Neural cell (in vitro differentiated cells): ENCODE results near the gene MEF2A. TPM values are rescaled to one million over a fixed set of nuclear protein-coding genes. Genes with fewer than 3 reads are reported as not detected.

Experiments used
- H2AFZ ChIP-seq: fragments of 200-600, 300-800 bp; sonication (generic), shearing (Covaris generic); 2 replicates; pipeline ENCODE4 v1.6.0; 2014; ENCODE audit warnings: low read depth, mild to moderate bottlenecking, antibody characterized with exemption, low read length, moderate library complexity
- H3F3A ChIP-seq: fragments of 200-600 bp; shearing (Covaris generic); 2 replicates; pipeline ENCODE4 v1.6.1; 2016; ENCODE audit warnings: mild to moderate bottlenecking, moderate library complexity, mixed read lengths, antibody characterized with exemption, low read length; ENCODE audit not compliant: insufficient read depth, poor library complexity, severe bottlenecking
- H3K27ac ChIP-seq: fragments of 200-600, 300-800 bp; sonication (generic), shearing (Covaris generic); 2 replicates; pipeline ENCODE4 v1.5.1; 2014; ENCODE audit warnings: mild to moderate bottlenecking, low read length, moderate library complexity
- H3K27me3 ChIP-seq: fragments of 300-800, 200-600 bp; sonication (generic), shearing (Covaris generic); 2 replicates; pipeline ENCODE4 v1.6.0; 2014; ENCODE audit warnings: mild to moderate bottlenecking, low read depth, low read length, moderate library complexity; ENCODE audit not compliant: insufficient read depth
- H3K36me3 ChIP-seq: fragments of 300-800, 200-600 bp; sonication (generic), shearing (Covaris generic); 2 replicates; pipeline ENCODE4 v1.5.1; 2014; ENCODE audit warnings: mild to moderate bottlenecking, antibody characterized with exemption, low read length, moderate library complexity; ENCODE audit not compliant: insufficient read depth
- H3K4me2 ChIP-seq: fragments of 300-800, 200-600 bp; sonication (generic), shearing (Covaris generic); 2 replicates; pipeline ENCODE4 v1.6.0; 2014; ENCODE audit warnings: mild to moderate bottlenecking, low read length
- H3K4me3 ChIP-seq: fragments of 300-800, 200-600 bp; sonication (generic), shearing (Covaris generic); 2 replicates; pipeline ENCODE4 v1.5.1; 2014; ENCODE audit warnings: mild to moderate bottlenecking, low read length, moderate library complexity
- H3K79me2 ChIP-seq: fragments of 200-600 bp; shearing (Covaris generic); replicated peaks from 2 replicates; pipeline ENCODE4 v1.6.0; 2014; ENCODE audit warnings: mild to moderate bottlenecking, low read length, moderate library complexity; ENCODE audit not compliant: insufficient read depth
- H3K9ac ChIP-seq: fragments of 300-800, 200-600 bp; sonication (generic), shearing (Covaris generic); 2 replicates; pipeline ENCODE4 v1.6.1; 2016; ENCODE audit warnings: mild to moderate bottlenecking, low read length, mixed read lengths
- H3K9me2 ChIP-seq: fragments of 200-600 bp; shearing (Covaris generic); 2 replicates; pipeline ENCODE4 v1.6.1; 2016; ENCODE audit warnings: mild to moderate bottlenecking, low read length, mixed read lengths; ENCODE audit not compliant: insufficient read depth
- H3K9me3 ChIP-seq: fragments of 200-600, 300-800 bp; sonication (generic), shearing (Covaris generic); 2 replicates; pipeline ENCODE4 v1.6.1; 2016; ENCODE audit warnings: mild to moderate bottlenecking, mixed run types, low read length, moderate library complexity, mixed read lengths
- H4K20me1 ChIP-seq: fragments of 200-600 bp; shearing (Covaris generic); 2 replicates; pipeline ENCODE4 v1.6.1; 2016; ENCODE audit warnings: mild to moderate bottlenecking, mixed run types; ENCODE audit not compliant: insufficient read depth
- MXI1 ChIP-seq: fragments of 450-650 bp; conservative IDR thresholded peaks from 2 replicates; pipeline ENCODE4 v1.6.1; 2014; ENCODE audit warnings: antibody characterized with exemption, mild to moderate bottlenecking; ENCODE audit not compliant: poor library complexity, severe bottlenecking
- POLR2AphosphoS5 ChIP-seq: IDR thresholded peaks from 2 replicates; pipeline ENCODE4 v1.6.1; 2012
- RAD21 ChIP-seq: fragments of 450-650 bp; conservative IDR thresholded peaks from 2 replicates; pipeline ENCODE4 v1.6.1; 2014; ENCODE audit warnings: antibody characterized with exemption, mild to moderate bottlenecking, moderate library complexity
- REST ChIP-seq: IDR thresholded peaks from 2 replicates; pipeline ENCODE4 v1.6.1; 2012; ENCODE audit warnings: borderline replicate concordance
- TAF1 ChIP-seq: IDR thresholded peaks from 2 replicates; pipeline ENCODE4 v1.6.1; 2012; ENCODE audit warnings: low read depth
- polyA plus RNA-seq: library from polyadenylated mRNA; depleted of rRNA; stranded (reverse); fragments of >200 nt; gene quantifications from 2 replicates; pipeline ENCODE4 v1.2.3, GENCODE V29; 2014

MEF2A gene
- polyA plus RNA-seq, 1 donor from 2014 or later: 32.2 TPM

GRCh38 chr15:99634576-99634975, 68.8 kb downstream of the MEF2A start:
- Histone ChIP-seq H3K4me3 (no peak overlapping the region), H3K27me3 (no peaks in the 10 kb centered on the region), H3K27ac (no peak overlapping the region), H3K9ac (no peak overlapping the region), H3K36me3 (peaks cover 5% of the 10 kb centered on the region), H4K20me1 (no peaks in the 10 kb centered on the region), H3K79me2 (peaks cover 5% of the 10 kb centered on the region), H3F3A (no peaks in the 10 kb centered on the region), H3K4me2 (no peak overlapping the region), H2AFZ (no peak overlapping the region), H3K9me3 (peaks cover 3% of the 10 kb centered on the region), H3K9me2 (no peaks in the 10 kb centered on the region)
- no peak for TF ChIP-seq REST

GRCh38 chr15:99635145-99635544, 69.4 kb downstream of the MEF2A start:
- H3K4me2 ChIP-seq: no peak overlapping the region
- H3F3A ChIP-seq: no peaks in the 10 kb centered on the region
- H4K20me1 ChIP-seq: no peaks in the 10 kb centered on the region
- H3K4me3 ChIP-seq: no peak overlapping the region
- H3K36me3 ChIP-seq: peaks cover 5% of the 10 kb centered on the region
- H3K79me2 ChIP-seq: peaks cover 5% of the 10 kb centered on the region
- peaks cover 3% of the 10 kb centered on the region for H3K9me3 ChIP-seq
- no peak overlapping the region for H2AFZ ChIP-seq
- TF ChIP-seq REST (no peak), POLR2AphosphoS5 (no peak)
- no peaks in the 10 kb centered on the region for H3K27me3 ChIP-seq
- H3K27ac ChIP-seq: no peak overlapping the region
- H3K9ac ChIP-seq: no peak overlapping the region
- H3K9me2 ChIP-seq: no peaks in the 10 kb centered on the region

- Histone ChIP-seq H3F3A (no peaks in the 10 kb centered on the region), H3K27me3 (no peaks in the 10 kb centered on the region), H3K4me3 (no peak overlapping the region), H3K36me3 (peaks cover 5% of the 10 kb centered on the region), H2AFZ (no peak overlapping the region), H3K9me2 (no peaks in the 10 kb centered on the region), H3K79me2 (no peaks in the 10 kb centered on the region), H4K20me1 (no peaks in the 10 kb centered on the region), H3K9me3 (peaks cover 3% of the 10 kb centered on the region), H3K27ac (no peak overlapping the region), H3K9ac (no peak overlapping the region), H3K4me2 (no peak overlapping the region)
- no peak for TF ChIP-seq MXI1
- TF ChIP-seq TAF1: no peak
- no peak for TF ChIP-seq REST
- no peak for TF ChIP-seq RAD21
- no peak for TF ChIP-seq POLR2AphosphoS5
Observed at GRCh38 chr15:99635794-99636193, 70.0 kb downstream of the MEF2A start.
